ENCODE results near the gene ZNF618.
A peak's percentile ranks its signal among the peaks of the same experiment; 100 is the strongest.

The ZNF618 gene

GRCh38 chr9:113876151-113876992, at the start of gene ZNF618:
Gene ZNF618 (plus strand): TSS chr9:113876309. CDS start chr9:113876381, 72 bp downstream.
- peak; percentile 31 for DNase-seq

DNA sequence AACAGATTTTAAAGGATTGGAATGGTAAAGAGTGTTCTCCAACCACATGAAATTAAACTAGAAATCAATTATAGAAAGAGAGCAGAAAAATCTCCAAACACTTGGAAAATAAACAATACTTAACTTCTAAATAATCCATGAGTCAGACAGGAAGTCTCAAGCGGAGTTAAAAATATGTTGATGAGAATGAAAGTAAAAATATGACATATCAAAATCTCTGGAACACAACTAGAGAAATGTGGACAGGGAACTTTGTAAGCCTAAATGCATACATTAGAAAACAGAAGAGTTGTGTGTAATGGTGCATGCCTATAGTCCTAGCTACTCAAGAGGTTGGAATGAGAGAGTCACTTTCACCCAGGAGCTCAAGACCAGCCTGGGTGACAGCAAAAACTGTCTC, 47.9 kb upstream of the ZNF618 start:
- DNase-seq = no peak

DNA sequence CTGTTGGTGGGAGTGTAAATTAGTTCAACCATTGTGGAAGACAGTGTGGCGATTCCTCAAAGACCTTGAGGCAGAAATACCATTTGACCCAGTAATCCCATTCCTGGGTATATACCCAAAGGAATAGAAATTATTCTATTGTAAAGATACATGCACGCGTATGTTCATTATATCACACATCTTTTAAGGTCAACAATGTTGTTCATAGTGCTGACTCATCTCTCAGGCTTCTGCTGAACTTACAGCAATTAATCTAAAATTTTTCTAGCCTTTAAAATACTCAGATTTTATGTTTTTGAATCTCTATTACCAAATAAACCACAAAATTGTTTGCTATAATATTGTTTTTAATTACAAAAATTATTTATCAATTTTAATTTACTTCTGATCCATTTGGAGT, 38.8 kb upstream of the ZNF618 start:
- no peak for DNase-seq

DNA sequence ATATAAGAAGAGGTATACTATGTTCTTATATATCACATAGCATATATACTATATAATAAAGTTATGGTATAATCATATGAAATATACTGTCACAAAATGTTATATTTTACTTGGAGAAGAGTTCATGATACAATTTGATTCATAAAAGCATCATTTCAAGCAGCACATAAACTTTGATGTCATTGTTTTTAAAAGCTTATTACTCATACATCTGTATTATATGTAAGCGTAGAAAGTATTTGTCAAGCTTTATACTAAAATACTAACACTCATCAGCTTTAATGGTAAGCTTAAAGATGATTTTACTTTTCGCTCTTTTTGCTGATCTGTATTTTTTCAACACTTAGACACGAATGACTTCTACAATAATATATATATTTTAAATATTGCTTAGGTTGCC, 34.0 kb upstream of the ZNF618 start:
- DNase-seq = no peak

DNA sequence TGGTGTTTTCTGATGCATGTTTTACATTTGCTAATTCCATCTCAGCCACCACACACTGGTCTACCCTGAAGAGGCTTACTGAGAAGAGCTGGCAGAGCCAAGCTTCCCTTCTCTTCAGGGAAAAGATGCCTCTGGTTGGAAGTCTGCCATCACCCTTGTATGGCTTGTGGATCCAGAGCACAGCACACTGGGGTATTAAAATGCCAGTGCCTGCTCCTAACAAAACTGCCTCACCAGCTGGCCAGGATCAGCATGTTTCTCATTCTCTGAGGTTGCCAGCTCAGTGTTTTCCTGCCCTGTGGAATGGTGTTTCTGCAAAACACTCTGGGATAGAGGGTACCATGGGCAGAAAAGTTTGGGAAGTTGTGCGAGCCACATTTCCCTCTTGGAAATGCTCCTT, 31.6 kb upstream of the ZNF618 start:
- no peak for DNase-seq

DNA sequence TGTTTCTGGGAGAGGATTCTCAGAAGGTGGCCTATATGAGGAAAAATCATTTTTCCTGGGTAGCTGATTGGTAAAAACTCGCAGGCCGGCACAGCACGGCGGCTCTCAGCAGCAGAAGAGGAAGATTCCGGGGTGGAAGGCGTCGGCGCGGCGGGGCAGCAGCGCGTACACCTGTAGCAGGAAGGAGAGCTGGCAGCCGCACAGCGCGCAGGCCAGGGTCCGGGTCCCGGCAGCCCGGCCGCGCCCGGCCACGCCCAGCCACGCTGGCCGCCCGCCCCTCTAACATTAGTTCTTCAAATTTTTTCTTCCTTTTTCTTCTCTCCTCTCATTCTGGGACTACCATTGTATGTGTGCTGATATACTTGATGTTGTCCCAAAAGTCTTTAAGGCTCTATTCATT, 24.8 kb upstream of the ZNF618 start:
- DNase-seq = no peak

DNA sequence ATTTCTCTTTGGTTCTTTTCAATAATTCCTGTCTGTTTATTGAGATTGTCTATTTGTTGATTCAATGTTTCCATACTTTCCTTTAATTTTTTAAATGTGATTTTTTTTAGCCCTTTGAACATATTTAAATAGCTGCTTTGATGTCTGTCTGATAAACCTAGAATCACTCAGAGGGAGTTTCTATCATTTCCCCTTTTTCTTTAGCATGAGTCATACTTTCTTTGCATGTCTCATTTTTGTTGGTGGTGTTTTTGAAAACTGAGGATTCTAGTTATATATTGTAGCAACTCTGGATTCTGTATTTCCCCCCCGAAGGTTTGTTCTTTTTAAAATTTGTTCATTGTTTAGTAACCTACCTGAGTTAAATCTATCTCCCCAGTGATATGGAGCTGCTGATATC, 24.2 kb upstream of the ZNF618 start:
- no peak for DNase-seq

DNA sequence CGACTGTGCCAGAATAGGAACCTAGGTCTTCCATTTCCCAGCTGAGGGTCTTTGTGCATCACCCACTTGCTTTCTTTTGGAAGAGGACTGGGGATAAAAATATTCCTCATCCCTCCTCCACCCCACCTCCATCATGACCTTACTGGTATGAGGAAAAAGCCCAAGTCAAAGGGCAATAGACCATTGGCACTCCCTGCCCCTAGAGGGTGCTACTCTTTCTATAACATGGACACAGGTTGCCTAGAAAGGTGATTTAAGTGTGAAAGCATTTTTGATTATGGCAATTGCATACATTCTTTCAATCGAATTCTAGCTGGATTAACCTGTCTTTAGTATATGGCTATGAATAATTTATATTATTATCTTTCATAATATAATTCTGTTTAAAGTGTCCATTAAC, 22.8 kb upstream of the ZNF618 start:
- DNase-seq = no peak

GRCh38 chr9:113854310-113854709, 21.8 kb upstream of the ZNF618 start:
- no peak for DNase-seq

DNA sequence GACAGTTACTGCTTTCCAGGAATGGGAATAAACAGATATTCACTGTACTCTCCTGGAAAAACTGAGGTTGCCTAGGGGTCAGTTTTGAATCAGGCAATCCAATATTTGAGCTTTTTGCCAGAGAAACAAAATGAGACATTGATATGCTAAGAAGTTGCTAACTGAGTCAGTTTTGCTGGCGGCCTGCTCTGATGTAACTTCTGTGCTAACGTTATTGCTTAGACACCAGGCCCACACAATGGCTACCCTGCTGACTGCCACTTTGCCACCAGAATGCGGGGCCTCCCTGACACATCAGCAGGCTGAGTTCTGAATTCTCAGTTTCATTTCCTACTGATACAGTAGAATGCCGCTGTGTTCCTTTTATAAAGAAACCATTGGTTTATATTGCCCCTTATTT, 18.2 kb upstream of the ZNF618 start:
- no peak for DNase-seq

DNA sequence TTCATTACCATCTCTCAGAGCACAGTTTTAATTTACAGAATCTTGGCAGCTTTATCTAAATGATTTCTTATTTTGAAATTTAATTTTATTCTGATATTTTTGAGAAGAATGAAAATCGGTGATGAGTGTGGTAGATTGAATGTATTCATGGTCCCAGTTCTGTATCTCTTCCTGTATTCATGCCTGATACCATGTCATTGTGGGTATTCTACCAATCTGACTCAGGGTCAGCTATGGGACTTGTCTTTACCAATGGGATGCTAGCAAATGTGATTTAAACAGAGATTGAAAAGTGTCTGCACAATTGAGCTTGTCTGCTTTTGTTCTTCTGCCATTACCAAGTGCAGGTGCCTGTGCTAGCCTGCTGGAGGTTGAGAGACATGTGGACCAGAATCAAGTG, 17.8 kb upstream of the ZNF618 start:
- DNase-seq = no peak

- no peak for DNase-seq
Measured at GRCh38 chr9:113863345-113863744, 12.8 kb upstream of the ZNF618 start.

DNA sequence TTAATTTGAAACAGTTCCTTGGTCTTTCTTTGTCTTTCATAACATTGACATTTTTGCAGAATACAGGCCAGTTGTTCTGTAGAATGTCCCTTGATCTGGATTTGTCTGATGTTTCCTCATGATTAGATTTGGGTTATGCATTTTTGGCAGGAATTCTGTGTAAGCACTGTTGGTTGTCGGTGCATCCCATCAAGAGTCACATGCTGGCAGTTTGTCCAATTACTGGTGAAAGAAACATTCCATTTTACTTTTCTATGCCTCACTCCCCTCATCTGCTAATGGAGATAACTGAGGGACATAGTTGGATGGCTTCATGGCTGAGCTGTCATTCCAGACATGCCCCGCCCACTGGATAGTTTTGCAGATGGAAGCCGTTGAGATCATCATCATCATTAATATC, 7.6 kb upstream of the ZNF618 start:
- DNase-seq = no peak

DNA sequence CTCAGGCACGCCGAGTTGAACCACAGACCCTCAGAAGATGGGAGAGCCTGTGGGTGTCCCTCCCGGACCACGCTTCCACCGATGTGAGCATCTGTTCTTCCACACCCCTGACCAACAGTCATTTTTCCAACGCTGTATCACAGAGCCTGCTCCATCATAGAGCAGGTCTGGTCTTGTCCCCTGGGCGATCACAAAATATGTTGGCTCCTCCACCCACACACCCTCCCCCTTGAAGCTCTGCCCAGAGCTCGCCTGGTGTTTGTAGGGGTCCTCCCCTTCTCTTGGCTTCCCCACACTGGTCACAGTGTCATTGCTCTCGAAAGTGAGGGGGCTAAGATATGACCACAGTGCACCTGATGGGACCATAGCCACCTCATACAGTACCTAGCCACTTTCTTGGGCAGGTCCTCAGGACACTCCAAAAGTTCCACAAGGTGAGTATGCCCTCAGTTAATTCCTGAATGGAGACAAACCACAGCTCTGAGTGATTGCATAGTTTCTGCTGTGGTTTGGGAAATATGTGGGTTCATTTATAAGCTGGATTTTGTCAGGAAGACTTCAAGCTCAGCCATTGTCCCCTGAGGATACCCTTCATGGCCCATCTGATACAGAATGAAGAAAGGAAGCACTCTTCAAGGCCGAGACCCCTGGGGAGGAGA, 3.5 kb upstream of the ZNF618 start:
- no peak for DNase-seq

DNA sequence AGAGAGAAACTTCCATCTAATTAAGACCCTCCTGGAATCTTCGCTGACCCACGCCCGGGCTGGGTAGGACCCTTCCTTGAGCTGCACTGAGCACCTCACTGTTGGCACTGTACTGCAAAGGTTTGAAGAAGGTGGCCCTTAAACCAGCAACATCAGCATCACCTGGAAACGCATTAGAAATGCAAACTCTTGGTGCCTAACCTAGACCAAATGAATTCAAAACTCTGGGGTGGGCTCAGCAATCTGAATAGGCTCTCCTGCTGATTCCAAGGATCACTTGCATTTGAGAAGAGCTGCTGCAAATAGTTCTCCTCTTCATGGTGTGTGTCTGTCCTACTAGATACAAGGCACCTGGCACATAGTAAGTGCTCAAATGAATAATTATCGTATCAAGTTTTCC, 2.7 kb upstream of the ZNF618 start:
- no peak for DNase-seq

DNA sequence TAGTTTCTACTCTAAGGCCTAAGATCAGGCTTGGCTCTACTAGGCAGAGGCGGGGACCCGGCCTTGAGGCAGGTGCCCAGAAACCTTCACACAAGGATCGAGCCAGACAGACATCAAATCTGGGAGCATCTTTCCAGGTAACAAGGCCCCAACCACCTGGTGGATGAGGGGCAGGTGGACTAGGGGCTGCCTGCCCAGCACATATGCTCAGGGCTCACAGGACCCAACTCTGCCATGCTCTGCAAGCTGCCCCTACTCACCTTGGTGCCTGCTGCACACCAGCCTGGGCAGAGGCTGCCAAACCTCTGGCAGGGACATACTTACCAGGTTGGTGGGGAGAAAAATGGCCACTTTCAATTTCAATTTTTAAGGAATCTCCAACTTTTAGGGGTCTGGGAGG, 2.2 kb upstream of the ZNF618 start:
- DNase-seq = no peak

DNA sequence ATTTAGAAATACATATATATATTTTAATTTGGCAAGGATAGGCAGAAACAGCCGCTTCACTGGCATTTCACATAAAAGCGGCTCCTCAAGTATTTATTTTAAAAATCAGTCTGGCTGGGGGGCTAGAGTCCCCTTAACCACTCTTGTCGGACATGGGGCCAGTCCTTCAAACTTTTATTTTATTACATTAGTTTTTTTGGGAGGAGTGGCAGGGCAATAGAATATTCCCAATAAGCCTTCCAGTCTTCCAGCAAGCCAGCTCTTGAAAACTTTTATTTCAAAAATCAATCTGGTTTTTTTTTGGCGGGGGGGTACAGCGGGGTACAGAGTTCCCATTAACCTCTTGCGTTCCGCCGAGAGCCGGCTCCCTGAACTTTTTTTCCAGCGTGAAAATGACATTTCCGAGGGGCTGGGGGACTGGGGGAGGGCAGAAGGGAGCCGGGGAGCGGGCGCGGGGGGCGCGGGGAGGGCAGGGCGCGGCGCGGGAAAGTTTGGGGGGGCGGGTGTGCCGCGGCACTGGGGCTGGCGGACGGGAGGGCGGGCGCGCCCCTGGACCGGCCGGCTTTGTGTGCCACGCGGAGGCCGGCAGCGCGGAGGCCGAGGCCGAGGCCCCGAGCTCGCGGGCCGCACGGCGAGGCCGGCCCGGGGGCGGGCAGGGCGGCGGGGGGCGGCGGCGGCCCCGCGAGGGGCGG, 504 bp upstream of the ZNF618 start:
- DNase-seq = no peak

GRCh38 chr9:113876993-113877368, 872 bp downstream of the ZNF618 start:
- no peak for DNase-seq

- no peak for DNase-seq
Measured at GRCh38 chr9:113879318-113879717, 3.2 kb downstream of the ZNF618 start.

DNA sequence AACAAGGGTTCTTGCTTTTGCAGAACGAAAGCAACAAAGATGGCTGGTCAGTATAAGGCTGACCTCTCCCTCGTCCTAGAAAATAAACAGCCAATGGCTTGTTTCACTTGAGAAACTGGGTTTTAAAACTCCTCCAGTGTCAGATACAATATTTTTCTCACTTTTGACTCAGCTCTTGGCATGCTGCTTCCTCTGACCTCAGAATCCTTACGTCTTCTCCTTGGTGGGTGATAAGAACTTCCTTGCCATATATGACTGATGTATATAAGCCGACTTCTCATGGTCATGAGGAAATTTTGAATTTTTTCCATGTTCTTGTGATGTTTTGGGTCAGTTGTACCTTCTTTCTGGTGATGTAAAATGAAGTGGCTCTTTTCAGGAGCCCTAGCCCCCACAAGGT, 3.8 kb downstream of the ZNF618 start:
- DNase-seq = no peak

DNA sequence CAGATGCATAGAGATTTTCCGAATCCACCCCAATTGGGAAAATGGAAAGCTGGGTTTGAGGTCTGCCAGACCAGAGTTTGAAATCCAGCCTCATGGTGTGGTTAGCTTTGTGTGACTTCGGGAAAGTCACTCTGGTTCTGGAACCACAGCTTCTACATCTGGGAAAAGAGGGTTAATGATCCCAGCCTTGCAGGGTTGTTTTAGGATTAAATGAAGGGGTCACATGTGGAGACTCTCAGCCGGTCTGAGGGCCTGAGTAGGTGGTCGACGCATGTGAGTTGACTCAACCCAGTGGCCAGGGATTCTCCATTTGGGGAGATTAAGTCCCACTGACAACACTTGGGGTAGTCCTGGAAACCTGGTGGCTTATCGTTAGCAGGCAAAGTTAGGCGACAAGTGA, 6.1 kb downstream of the ZNF618 start:
- no peak for DNase-seq

GRCh38 chr9:113882636-113883164, 6.6 kb downstream of the ZNF618 start:
- no peak for DNase-seq

DNA sequence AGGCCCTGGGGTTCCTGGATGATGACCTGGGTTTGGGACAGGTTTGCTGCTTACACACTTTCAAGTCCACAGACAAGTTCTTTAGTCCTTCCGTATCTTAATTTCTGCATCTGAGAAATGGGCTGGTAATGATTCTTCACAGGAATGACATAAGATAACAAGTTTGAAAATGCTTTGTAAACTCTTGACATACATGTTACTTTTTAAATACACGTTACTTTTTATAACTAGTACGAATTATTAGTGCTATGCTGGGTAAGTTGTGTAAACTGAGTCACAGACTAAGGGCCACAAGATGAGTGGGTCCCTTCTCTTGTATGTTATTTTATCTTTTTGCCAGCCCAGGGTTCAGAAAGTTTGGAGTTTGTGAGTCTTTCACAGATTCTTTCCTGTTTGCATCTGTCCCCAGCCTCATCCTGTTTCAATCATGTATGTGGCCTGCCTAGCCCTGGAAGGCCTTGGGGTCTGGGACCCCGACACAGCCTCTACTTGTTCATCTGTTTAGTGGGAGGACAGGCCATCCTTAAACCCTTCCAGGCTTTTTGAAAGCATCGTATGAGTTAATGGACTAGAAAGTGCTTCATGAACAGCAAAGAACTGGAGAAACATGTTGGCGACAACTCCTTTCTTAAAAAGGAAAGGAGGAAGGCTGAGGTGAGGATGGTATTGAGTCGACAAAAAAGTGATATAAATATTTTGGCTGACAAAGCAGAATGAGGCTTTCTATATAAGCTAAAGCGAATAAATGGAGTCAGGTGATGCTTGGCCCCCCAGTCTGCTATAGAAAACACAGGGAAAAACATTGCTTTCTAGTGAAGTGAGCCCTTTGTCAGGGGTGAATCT, 9.3 kb downstream of the ZNF618 start:
- no peak for DNase-seq
